Measurements from ENCODE around the gene SLC15A5.

Gene SLC15A5

GRCh38 chr12:16300736-16301135 is 23.3 kb upstream of the SLC15A5 start:
- no peaks in the 10 kb centered on the region for H3K36me3 ChIP-seq (replicated peaks; ENCODE audit: insufficient read depth, low read length)
- H3K9me2 ChIP-seq (replicated peaks; ENCODE audit: insufficient read depth, low read length), result no peaks in the 10 kb centered on the region
- H3K9me3 ChIP-seq (replicated peaks; ENCODE audit: insufficient read depth, low read length), result no peaks in the 10 kb centered on the region
- H3K4me1 ChIP-seq (ENCODE audit: low read length), result no peaks in the 10 kb centered on the region
- no peaks in the 10 kb centered on the region for H3K27me3 ChIP-seq (replicated peaks; ENCODE audit: insufficient read depth, low read length)
- DNase-seq, result no peak
- no peak overlapping the region for H3K4me3 ChIP-seq (ENCODE audit: low read length)
- H3K4me2 ChIP-seq (ENCODE audit: low read depth, low read length), result no peak overlapping the region
- H4K20me1 ChIP-seq (ENCODE audit: insufficient read depth, low read length), result no peaks in the 10 kb centered on the region
- no peaks in the 10 kb centered on the region for H3K79me2 ChIP-seq (ENCODE audit: low read length)
- no peaks in the 10 kb centered on the region for H3F3A ChIP-seq (ENCODE audit: insufficient read depth, low read length)
- no peak overlapping the region for H3K9ac ChIP-seq (ENCODE audit: low read length)
- no peak for TF ChIP-seq CTCF (IDR thresholded peaks at IDR 0.05; ENCODE audit: low read length)
- no peak for TF ChIP-seq EZH2 (optimal IDR thresholded peaks at IDR 0.05; ENCODE audit: low read depth, low read length)
- TF ChIP-seq EZH2phosphoT487 (IDR thresholded peaks at IDR 0.05; ENCODE audit: low read length), result no peak
- no peak overlapping the region for H2AFZ ChIP-seq (ENCODE audit: low read length)
- no peak overlapping the region for H3K27ac ChIP-seq (ENCODE audit: low read length)

GRCh38 chr12:16300122-16300521 is 22.6 kb upstream of the SLC15A5 start:
- Histone ChIP-seq H3K9me3 (replicated peaks; ENCODE audit: insufficient read depth, low read length) (no peaks in the 10 kb centered on the region), H2AFZ (ENCODE audit: low read length) (no peak overlapping the region)

GRCh38 chr12:16299403-16299802 is 21.9 kb upstream of the SLC15A5 start:
- DNase-seq, result no peak
- Histone ChIP-seq H3F3A (ENCODE audit: insufficient read depth, low read length) (no peaks in the 10 kb centered on the region), H3K27me3 (replicated peaks; ENCODE audit: insufficient read depth, low read length) (no peaks in the 10 kb centered on the region), H3K9ac (ENCODE audit: low read length) (no peak overlapping the region), H2AFZ (ENCODE audit: low read length) (no peak overlapping the region), H3K9me2 (replicated peaks; ENCODE audit: insufficient read depth, low read length) (no peaks in the 10 kb centered on the region), H3K4me2 (ENCODE audit: low read depth, low read length) (no peak overlapping the region), H3K4me1 (ENCODE audit: low read length) (no peaks in the 10 kb centered on the region), H3K27ac (ENCODE audit: low read length) (no peak overlapping the region), H3K36me3 (replicated peaks; ENCODE audit: insufficient read depth, low read length) (no peaks in the 10 kb centered on the region), H3K9me3 (replicated peaks; ENCODE audit: insufficient read depth, low read length) (no peaks in the 10 kb centered on the region), H3K79me2 (ENCODE audit: low read length) (no peaks in the 10 kb centered on the region), H4K20me1 (ENCODE audit: insufficient read depth, low read length) (no peaks in the 10 kb centered on the region), H3K4me3 (ENCODE audit: low read length) (no peak overlapping the region)
- TF ChIP-seq CTCF (IDR thresholded peaks at IDR 0.05; ENCODE audit: low read length) (no peak), EZH2phosphoT487 (IDR thresholded peaks at IDR 0.05; ENCODE audit: low read length) (no peak)

More at GRCh38 chr12:16300122-16300521, 22.6 kb upstream of the SLC15A5 start:
- Histone ChIP-seq H3K9me2 (replicated peaks; ENCODE audit: insufficient read depth, low read length) (no peaks in the 10 kb centered on the region), H3K27ac (ENCODE audit: low read length) (no peak overlapping the region), H3K4me3 (ENCODE audit: low read length) (no peak overlapping the region), H3K4me2 (ENCODE audit: low read depth, low read length) (no peak overlapping the region), H3K36me3 (replicated peaks; ENCODE audit: insufficient read depth, low read length) (no peaks in the 10 kb centered on the region), H3K4me1 (ENCODE audit: low read length) (no peaks in the 10 kb centered on the region), H3K79me2 (ENCODE audit: low read length) (no peaks in the 10 kb centered on the region), H3K27me3 (replicated peaks; ENCODE audit: insufficient read depth, low read length) (no peaks in the 10 kb centered on the region), H4K20me1 (ENCODE audit: insufficient read depth, low read length) (no peaks in the 10 kb centered on the region), H3K9ac (ENCODE audit: low read length) (no peak overlapping the region), H3F3A (ENCODE audit: insufficient read depth, low read length) (no peaks in the 10 kb centered on the region)
- no peak for TF ChIP-seq EZH2phosphoT487 (IDR thresholded peaks at IDR 0.05; ENCODE audit: low read length)
- TF ChIP-seq CTCF (IDR thresholded peaks at IDR 0.05; ENCODE audit: low read length), result no peak
- no peak for TF ChIP-seq EZH2 (optimal IDR thresholded peaks at IDR 0.05; ENCODE audit: low read depth, low read length)
- DNase-seq, result no peak

All from MM.1S (cell line).